Measurements from ENCODE around the gene KNSTRN.

DNA sequence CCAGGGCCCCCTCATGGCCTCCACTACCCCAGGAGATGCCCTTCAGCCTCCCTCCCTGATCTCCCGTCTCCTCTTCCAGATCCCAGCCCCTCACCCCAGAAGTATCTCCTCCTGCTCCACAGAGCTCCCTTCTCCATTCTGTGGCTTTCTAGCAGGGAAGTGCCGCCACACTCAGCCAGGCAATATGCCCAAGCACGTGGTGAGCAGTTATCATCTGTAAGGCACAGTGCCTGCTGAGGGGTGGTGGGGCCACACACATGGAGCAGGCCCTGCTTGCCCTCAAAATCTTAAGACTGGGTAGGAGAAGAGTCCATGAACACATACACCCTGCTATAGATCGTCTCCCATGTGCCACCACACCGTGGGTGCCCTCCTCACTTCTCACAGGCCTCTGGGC lies 34.0 kb upstream of the KNSTRN start:
- TF ChIP-seq CTCF (IDR thresholded peaks at IDR 0.05; ENCODE audit: extremely low read depth in 1 of 2, insufficient read depth in 1 of 2, low read depth in 1 of 2, low read length in 2 of 2) (no peak), POLR2AphosphoS5 (IDR thresholded peaks at IDR 0.05; ENCODE audit: insufficient read depth, low read depth, low read length) (no peak), EZH2 (IDR thresholded peaks at IDR 0.05; ENCODE audit: borderline replicate concordance, low read depth, low read length, severe bottlenecking) (no peak), POLR2A (IDR thresholded peaks at IDR 0.05; ENCODE audit: low read depth, low read length) (no peak)
- TF ChIP-seq, protein P1, sequence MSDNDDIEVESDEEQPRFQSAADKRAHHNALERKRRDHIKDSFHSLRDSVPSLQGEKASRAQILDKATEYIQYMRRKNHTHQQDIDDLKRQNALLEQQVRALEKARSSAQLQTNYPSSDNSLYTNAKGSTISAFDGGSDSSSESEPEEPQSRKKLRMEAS (IDR thresholded peaks at IDR 0.05; ENCODE audit: insufficient read depth, insufficient read length) = no peak
